GM10847 (cell line): ENCODE measurements around the gene HSF4.

ENCODE experiments used
- POLR2A ChIP-seq: IDR thresholded peaks from 2 replicates; pipeline ENCODE4 v1.6.1; 2011; ENCODE audit not compliant: insufficient read length; ENCODE audit errors: extremely low read depth

The HSF4 gene

DNA sequence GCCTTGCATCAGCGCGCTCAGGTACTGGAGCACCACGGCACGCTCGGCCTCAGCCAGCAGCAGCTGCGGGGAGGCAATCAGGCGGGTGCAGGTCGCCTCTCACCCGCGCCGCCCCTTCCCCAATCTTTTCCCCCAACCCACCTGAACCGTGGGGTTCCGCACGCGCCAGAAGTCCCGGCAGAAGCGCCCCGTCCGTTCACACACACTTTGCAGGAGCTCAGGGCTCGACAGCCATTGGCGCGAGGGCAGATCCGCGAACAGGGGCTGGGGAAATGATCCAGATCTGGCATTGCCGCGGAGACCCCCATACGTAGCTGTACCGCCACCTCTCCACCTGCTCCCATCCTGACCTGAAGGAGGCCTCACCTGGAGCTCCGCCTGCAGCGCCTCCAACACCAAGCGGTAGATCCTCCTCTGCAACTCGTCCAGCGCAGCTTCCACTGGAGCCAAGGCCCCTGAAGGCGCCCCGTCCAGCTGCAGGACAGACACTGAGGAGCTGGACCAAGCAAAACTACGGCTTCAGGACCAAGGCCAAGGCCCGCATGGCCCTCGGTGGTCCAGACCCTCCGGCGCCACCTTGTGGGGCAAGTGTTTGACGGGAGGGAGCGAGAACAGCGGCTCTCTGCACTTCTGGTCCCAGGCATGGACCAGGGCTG is 20.6 kb downstream of the HSF4 start:
- TF ChIP-seq POLR2A, result no peak

DNA sequence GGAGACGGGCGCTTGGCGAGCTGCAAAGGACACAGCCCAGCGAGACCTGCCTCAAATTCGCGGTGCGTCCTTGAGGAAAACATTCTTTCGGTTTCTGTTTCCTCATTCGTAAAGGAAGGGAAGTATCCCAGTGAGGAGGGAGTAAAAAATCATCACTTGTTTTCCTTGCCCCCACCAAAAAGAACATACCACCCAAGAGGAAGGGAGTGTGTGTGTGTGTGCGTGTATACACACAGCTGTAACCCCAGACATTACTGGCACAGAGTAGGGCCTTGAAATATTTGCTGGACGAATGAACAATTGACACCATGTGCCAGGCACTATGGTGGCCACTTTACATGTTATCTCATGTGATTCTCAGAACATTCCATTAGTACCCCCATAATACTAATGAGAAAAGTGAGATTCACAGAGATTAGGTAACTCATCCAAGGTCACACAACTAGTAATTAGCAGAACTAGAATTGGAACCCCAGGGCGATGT is 21.1 kb downstream of the HSF4 start:
- no peak for TF ChIP-seq POLR2A

DNA sequence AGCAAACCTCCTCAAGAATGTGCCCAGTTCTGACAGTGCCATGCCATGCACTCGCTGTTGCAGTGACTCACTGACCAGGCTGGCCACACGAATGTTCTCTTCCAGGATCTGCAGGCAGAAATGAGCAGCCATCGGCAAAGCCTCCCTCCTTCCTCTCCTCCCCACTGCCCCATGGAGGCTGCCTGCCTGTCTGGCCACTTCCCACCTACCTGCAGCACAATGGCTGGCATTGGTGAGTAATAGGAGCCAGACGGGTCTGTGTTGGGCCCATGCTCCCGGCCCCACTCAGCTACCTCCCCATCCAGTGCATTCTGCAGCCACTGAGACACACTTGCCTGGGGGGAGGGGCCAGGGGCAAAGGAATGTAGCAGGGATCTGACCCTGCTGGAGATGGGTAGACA is 22.0 kb downstream of the HSF4 start:
- TF ChIP-seq POLR2A, result no peak

DNA sequence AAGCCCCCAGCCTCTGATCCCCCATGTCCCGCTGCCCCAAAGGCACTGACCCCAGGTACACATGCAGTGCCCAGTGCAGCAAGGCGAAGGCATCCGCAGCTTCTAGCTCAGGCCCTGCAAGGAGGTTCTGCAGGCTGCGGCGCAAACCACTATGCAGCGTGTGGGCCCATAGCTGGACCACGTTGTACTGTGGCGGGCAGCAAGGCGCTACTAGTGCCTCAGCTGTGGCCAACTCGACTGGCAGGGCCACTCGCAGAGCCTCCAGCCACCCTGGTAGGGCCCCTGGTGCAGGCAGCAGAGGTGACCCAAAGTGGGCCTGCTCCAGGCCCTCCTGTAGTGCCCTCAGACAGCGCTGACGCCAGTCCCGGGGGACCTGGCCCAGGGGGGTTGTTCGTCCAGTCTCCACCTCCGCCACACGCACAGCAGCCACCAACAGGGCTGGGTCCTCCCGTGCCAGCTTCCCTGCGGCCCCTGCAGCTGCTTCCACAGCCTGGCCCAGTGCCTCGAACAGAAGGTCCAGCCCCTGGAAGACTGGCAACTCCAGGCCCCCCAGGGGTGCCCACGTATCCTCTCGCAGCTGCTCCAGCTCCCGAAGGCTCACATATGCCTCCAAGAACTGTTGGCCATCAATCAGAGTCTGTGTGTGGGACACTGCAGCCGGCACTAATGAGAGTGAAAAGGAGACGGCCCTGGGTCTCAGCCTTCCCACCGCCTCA is 22.8 kb downstream of the HSF4 start:
- no peak for TF ChIP-seq POLR2A

DNA sequence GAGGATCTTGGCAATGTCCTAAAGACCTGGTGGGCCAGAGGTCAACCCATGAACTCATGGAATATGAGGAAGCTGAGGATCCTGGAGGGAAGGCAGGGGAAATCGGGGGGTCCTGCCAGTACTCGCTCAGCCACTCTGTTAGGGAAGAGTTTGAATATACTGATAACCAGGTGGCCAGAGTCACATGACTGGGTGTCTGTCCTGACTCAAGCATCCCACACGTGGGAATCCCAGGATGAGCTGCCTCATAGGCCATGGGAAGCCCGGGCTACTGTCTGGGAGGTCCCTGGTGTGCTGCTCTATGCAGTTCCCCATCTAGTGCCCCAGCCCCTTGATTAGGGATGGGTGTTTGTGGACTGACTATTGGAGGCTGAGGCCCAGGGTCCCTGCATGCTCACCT is 23.8 kb downstream of the HSF4 start:
- no peak for TF ChIP-seq POLR2A

DNA sequence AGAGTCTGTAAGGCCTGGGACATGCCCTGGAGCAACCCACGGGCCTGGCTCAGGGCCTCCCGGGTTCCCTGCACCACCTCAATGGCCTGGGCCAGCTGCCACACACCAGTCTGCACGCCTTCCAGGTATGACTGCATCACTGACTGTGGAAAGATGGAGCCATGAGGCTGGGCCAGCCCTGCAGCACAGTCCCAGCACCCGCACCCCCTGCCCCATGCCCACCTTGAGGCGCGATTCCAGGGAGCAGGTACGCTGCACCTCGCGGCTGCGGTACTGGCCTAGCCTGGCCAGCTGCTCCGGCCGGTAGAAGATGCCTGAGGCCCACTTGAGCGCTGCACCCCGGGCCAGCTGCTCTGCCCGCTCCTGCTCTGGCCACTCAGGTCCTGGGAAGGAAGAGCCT is 24.3 kb downstream of the HSF4 start:
- TF ChIP-seq POLR2A, result no peak

DNA sequence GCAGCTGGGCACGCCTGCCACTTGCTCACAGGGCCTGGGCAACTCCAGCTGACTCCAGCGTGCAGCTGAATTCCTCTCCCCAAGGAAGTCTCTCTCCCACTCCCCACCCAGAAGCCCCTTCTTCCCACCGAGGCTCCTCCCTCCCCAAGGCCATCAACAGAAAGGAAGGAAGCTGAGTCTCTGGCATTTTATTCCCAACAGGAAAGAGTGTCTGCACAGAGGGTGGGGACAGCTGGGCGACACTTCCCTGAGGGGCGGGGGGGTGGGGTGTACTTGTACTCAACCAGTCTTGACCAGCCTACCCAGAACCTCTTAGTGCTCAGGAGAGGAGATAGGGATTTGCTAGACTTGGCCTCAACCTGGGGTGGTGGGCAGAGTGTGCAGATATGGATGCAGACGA is 25.5 kb downstream of the HSF4 start, which contains the start of gene EXOC3L1:
Gene EXOC3L1, minus strand, starts transcription at position 96 of the 400 bp plus-strand sequence. CDS start 460 bp downstream, outside the sequence.
- no peak for TF ChIP-seq POLR2A

DNA sequence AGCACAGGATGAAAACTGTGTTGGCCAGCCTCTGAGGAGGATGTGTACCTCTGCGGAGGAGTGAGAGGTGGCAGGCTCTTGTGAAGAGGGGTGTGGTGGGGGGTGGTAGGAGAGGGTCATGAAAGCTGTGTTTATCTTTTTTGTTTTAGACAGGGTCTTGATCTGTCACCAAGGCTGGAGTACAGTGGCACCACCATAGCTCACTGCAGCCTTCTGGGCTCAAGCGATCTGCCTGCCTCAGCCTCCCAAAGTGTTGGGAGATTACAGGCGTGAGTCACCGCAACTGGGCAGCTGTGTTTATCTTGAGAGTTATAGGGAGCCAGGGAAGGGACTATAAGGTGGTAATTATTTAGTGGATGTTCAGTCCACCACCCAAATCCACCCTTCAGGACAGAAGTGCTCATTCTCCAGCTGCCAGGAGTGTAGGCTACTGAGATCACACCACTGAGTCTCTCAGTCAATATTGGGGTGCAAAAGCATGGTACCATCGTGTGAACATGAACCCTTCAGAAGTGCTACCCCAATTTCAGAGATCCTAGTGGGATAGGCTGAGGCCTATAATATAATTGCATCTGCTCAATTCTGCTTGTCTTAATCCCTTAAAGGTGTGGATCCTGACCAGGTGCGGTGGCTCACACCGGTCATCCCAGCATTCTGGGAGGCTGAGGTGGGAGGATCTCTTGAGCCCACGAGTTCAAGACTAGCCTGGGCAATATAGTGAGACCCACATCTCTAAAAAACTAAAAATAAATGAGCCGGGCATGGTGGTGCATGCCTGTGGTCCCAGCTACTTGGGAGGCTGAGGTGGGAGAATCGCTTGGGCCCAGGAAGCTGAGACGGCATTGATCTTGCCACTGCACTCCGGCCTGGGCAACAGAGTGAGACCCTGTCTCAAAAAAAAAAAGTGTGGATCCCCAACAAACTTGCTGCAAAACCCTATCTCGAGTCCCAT is 26.2 kb downstream of the HSF4 start:
- no peak for TF ChIP-seq POLR2A

DNA sequence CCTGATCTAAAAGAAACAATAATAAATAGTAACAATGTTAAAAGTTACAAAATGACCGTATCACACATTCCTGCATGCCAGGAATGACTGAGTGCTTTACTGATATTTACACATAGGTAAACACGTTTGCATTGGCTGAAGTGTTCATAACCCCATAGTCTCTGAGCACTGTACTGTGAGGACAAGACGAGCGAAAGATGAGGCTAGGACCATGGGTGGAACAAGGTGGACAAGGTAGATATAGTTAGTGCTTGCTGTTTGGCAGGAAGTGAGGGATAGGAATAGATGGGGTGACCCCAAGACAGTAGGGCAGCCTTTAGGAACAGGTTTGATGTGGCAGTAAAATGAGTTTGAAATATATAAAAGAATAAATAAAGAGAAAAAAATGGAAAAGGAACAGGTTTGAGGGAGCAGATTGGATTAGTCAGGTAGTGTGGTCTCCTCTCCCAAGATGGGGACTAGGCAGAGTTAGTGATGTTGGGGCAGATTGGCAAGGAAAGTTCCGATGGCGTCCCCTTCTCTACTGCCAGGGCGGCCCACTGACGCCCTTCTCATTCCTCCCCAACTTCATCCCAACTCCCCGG is 27.0 kb downstream of the HSF4 start:
- TF ChIP-seq POLR2A, result no peak

DNA sequence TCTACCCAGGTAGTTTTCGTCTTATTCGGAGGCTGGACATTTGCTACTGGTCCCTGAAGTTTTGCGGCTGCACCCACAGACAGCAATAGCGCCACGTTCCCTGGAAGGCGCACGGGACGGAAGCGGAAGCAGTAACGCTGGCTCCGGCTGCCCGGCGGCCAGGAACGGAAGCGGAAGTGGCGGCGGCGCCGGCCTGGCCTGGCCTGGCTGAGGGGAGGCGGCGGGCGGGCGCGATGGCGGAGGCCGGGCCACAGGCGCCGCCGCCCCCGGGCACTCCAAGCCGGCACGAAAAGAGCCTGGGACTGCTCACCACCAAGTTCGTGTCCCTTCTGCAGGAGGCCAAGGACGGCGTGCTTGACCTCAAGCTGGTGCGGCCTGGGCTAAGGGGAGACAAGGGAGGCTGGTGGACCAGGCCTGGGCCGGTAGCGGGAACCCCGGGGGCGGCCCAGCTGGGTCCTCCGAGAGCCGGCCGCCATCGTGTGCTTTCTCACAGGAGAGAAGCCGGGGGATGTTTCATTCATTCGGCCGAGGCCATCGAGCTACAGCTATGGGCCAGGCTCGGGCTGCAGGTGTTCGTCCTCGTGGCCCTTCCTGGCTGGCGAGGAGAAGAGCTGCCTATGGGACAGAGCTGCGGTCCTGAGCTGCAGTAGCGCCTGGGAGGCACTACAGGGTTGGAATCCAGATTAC is 27.6 kb downstream of the HSF4 start, which contains the start of gene E2F4:
Gene E2F4, plus strand, starts transcription at position 161 of the 687 bp plus-strand sequence. Its CDS starts 73 bp downstream, at position 234.
- peak; percentile 74 for TF ChIP-seq POLR2A

DNA sequence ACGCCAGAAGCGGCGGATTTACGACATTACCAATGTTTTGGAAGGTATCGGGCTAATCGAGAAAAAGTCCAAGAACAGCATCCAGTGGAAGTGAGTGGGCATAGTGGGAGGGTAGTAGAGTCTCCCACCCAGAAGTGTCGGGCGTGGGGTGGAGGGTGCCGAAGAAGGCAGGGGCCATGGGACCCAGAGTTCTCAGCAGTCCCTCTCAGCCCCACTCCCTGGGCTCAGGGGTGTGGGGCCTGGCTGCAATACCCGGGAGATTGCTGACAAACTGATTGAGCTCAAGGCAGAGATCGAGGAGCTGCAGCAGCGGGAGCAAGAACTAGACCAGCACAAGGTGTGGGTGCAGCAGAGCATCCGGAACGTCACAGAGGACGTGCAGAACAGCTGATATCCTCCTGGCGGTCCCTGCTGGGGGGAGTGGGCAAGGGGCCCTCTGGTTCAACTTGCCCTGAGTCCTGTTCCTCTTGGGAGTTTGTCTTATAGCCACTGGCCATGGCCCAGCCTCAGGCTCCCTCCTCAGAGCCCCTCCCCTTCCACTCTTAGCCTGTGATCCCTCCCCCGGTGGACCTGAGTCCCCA is 28.3 kb downstream of the HSF4 start:
- no peak for TF ChIP-seq POLR2A

DNA sequence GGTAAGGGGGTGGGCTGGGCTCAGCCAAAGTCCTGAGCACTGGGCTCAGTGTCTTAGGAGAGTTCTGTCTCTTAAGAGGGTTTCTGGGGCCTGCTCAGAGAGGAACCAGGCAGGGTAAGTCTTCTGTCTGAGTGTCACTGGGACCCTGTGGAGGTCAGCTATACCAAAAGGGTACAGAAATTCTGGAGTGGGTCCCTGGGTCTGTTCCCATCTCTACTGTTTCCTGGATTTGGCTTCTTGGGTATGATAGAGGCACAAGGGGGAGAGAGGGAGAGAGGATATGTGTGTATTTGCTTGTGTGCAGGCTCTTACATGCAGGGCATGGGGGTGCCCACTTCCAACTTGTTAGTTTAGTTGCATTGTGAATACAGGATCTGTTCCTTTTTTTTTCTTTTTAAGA is 29.0 kb downstream of the HSF4 start:
- TF ChIP-seq POLR2A, result no peak

DNA sequence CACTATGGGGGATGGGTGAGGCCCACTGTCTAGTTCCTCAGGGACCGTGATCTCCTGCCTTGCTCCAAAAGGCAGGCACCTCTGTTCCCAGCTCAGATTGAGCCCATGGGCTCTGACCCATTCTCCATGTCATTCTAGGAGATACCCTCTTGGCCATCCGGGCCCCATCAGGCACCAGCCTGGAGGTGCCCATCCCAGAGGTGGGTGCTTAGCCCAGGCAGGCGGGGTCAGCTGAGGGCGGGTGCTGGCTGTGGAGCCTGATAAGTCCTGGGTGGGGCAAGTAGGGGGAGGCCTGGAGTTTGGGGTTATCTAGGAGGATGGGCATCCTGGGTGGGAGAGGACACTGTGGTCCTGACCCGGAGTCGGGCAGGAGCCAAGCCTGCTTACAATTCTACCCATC is 29.7 kb downstream of the HSF4 start:
- no peak for TF ChIP-seq POLR2A

DNA sequence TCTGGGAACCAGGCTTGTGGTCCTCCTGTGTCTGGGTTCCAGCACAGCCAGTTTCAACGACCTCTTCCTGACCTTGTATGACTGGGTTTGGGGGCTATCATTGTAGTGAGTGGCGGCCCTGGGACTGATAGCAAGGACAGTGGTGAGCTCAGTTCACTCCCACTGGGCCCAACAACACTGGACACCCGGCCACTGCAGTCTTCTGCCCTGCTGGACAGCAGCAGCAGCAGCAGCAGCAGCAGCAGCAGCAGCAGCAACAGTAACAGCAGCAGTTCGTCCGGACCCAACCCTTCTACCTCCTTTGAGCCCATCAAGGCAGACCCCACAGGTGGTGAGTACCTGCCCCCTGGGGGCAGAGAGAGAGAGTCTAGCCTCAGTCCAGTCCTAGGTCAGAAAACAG is 31.1 kb downstream of the HSF4 start:
- no peak for TF ChIP-seq POLR2A
